ENCODE measurements around the gene LRMDA. TPM values are rescaled to one million over a fixed set of nuclear protein-coding genes. Genes with fewer than 3 reads are reported as not detected.

Gene LRMDA
- total and polyA plus RNA-seq, 2 of the 13 experiments (the other 11 are each of a cell fraction or from before 2014, with no cell fraction given): 13.4 to 22.0 TPM

GRCh38 chr10:76139431-76139830 is 708.0 kb downstream of the LRMDA start:
- 88% methylated on average over 5 of the region's 5 CpGs for WGBS (ENCODE audit: low lambda C conversion rate)
- FAIRE-seq (no peak), DNase-seq (ENCODE audit: low spot score) (no peak), ATAC-seq (no peak)
- Histone ChIP-seq H3K4me2 (ENCODE audit: low read depth, low read length) (no peak overlapping the region), H3K27me3 (ENCODE audit: control insufficient read depth in 1 of 2, insufficient read depth in 2 of 2, low read length in 2 of 2) (no peaks in the 10 kb centered on the region), H3K36me3 (replicated peaks in 1 of 2; ENCODE audit: control insufficient read depth in 1 of 2, insufficient read depth in 2 of 2, low read length in 2 of 2) (no peaks in the 10 kb centered on the region), H3K9me3 (ENCODE audit: low read length) (no peaks in the 10 kb centered on the region), H3K9ac (ENCODE audit: insufficient read depth, low read depth, low read length) (no peak overlapping the region), H3K4me3 (replicated peaks in 1 of 3; ENCODE audit: insufficient read depth in 1 of 3, low read depth in 2 of 3, low read length in 3 of 3) (no peak overlapping the region), H2AFZ (ENCODE audit: low read length) (no peak overlapping the region), H3K27ac (ENCODE audit: extremely low read length, insufficient read depth, low read length) (no peak overlapping the region), H4K20me1 (ENCODE audit: insufficient read depth, low read length) (no peaks in the 10 kb centered on the region), H3K79me2 (ENCODE audit: insufficient read depth, low read length) (no peaks in the 10 kb centered on the region), H3K4me1 (ENCODE audit: insufficient read depth, low read length) (no peaks in the 10 kb centered on the region)
- POLR2A ChIA-PET: no interaction called here
- CTCF ChIA-PET (ENCODE audit: low intra/inter-chr PET ratio, low total read pairs): no interaction called here
- in situ Hi-C loops (cut with HindIII; ENCODE audit: extremely low pct_ligation_motif_present, low pct_unique_long_range_greater_than_20kb) (no loop called here), intact Hi-C loops (cut with micrococcal nuclease; ENCODE audit: unreplicated experiment) (no loop called here)
- TF ChIP-seq ZNF501 (CRISPR knock-in tag; IDR thresholded peaks at IDR 0.05) (no peak), NFKBIZ (CRISPR knock-in tag; IDR thresholded peaks at IDR 0.05) (no peak), ZBTB7B (CRISPR knock-in tag; IDR thresholded peaks at IDR 0.05) (no peak), FIP1L1 (IDR thresholded peaks at IDR 0.05; ENCODE audit: borderline replicate concordance, insufficient read depth, low read depth, low read length) (no peak), ZNF749 (CRISPR knock-in tag; IDR thresholded peaks at IDR 0.05; ENCODE audit: borderline replicate concordance) (no peak), U2AF1 (optimal IDR thresholded peaks at IDR 0.05; ENCODE audit: low read depth, low read length) (no peak), NR3C1 (CRISPR knock-in tag; IDR thresholded peaks at IDR 0.05) (no peak), ZNF652 (CRISPR knock-in tag; IDR thresholded peaks at IDR 0.05; ENCODE audit: borderline replicate concordance, low read depth) (no peak), ZNF552 (CRISPR knock-in tag; IDR thresholded peaks at IDR 0.05; ENCODE audit: borderline replicate concordance) (no peak), ZFP1 (CRISPR knock-in tag; IDR thresholded peaks at IDR 0.05) (no peak), MED1 (CRISPR knock-in tag; IDR thresholded peaks at IDR 0.05) (no peak), BRF2 (CRISPR knock-in tag; IDR thresholded peaks at IDR 0.05) (no peak)
- TF ChIP-seq, protein P1, sequence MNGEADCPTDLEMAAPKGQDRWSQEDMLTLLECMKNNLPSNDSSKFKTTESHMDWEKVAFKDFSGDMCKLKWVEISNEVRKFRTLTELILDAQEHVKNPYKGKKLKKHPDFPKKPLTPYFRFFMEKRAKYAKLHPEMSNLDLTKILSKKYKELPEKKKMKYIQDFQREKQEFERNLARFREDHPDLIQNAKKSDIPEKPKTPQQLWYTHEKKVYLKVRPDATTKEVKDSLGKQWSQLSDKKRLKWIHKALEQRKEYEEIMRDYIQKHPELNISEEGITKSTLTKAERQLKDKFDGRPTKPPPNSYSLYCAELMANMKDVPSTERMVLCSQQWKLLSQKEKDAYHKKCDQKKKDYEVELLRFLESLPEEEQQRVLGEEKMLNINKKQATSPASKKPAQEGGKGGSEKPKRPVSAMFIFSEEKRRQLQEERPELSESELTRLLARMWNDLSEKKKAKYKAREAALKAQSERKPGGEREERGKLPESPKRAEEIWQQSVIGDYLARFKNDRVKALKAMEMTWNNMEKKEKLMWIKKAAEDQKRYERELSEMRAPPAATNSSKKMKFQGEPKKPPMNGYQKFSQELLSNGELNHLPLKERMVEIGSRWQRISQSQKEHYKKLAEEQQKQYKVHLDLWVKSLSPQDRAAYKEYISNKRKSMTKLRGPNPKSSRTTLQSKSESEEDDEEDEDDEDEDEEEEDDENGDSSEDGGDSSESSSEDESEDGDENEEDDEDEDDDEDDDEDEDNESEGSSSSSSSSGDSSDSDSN (CRISPR knock-in tag; IDR thresholded peaks at IDR 0.05): no peak
- no TSS peak for BruUV-seq (replicated peaks)

All from HepG2 (cell line).